Measurements from ENCODE around the gene GPR132.
"Not testable (repeated sequence)": the region's sequence is repeated elsewhere in the genome, so short reads cannot be mapped to it uniquely, and the experiment has no call there.

GPR132 gene

DNA sequence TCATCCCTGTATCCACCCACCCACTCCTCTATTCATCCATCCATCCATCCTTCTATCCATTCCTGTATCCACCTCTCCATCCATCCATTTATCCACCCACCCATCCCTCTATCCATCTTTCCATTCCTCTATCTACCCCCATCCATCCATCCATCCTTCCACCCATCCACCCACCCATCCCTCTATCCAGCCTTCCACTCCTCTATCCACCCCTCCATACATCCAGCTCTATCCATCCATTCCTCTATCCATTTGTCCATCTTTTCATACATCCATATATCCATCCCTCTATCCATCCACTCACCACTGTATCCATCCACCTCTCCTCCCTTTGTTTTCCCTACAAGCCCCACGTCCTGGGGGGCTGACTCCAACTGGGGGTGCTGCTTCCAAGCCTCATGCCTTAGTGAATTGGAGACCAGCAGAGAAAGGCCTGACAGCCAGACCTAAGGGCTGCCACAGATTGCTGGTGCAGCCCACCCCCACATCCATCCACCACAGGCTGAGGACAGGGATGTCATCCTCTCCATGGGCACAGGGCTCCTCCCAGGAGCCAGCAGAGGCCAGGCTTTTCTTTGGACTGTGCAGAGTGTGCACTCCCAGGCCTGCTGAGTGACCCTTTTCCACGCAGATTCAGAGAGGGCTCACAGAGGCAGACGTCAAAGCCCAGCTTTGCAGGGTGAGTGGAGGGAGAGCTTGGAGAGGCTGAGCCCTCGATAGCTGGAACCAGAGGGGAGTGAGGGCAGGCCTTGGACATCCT is 18.9 kb upstream of the GPR132 start:
- Histone ChIP-seq H3K36me3 (ENCODE audit: insufficient read depth, low read length) (no peaks in the 10 kb centered on the region), H2AFZ (ENCODE audit: low read length, unreplicated experiment) (no peak overlapping the region), H3K27me3 (ENCODE audit: insufficient read depth, low read length) (peaks cover 4% of the 10 kb centered on the region; the same call in 1 of the 2 replicates), H3K4me1 (ENCODE audit: control insufficient read depth, insufficient read depth, low read length, unreplicated experiment) (peaks cover 14% of the 10 kb centered on the region), H3K27ac (ENCODE audit: low read depth, low read length) (no peak overlapping the region), H3K79me2 (ENCODE audit: control insufficient read depth, insufficient read depth, low read length, unreplicated experiment) (no peaks in the 10 kb centered on the region), H3K4me3 (ENCODE audit: low read depth, low read length) (no peak overlapping the region)

DNA sequence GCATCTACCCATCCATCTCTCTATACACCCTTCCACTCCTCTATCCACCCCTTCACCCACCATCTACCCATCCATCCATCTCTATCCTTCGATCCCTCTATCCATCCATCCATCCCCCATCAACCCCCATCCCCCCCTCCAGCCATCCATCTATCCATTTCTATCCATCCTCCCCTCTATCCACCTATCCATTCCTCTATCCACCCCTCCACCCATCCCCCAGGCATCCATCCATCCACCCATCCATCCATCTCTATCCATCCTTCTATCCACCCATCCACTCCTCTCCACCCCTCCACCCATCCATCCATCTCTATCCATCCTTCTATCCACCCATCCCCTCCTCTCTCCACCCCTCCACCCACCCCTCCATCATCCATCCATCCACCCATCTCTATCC is 17.5 kb upstream of the GPR132 start:
- H3K27ac ChIP-seq (ENCODE audit: low read depth, low read length), result no peak overlapping the region
- no peak overlapping the region for H2AFZ ChIP-seq (ENCODE audit: low read length, unreplicated experiment)

DNA sequence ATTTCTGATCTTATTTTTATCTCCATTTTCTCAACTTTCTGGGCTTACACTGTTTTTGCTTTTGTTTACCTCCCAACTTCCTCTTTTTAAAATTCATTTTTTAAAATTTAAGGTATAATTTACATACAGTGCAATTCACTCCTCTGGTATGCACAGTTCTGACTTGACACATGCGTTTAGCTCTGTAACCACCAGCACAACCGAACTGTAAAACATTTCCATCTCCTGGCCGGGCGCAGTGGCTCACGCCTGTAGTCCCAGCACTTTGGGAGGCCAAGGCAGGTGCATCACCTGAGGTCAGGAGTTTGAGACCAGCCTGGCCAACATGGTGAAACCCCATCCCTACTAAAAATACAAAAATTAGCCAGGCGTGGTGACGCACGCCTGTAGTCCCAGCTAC is 16.2 kb upstream of the GPR132 start:
- H3K79me2 ChIP-seq (ENCODE audit: control insufficient read depth, insufficient read depth, low read length, unreplicated experiment); H3K27me3 ChIP-seq (ENCODE audit: insufficient read depth, low read length); H3K4me3 ChIP-seq (ENCODE audit: low read depth, low read length); H3K36me3 ChIP-seq (ENCODE audit: insufficient read depth, low read length); H3K4me1 ChIP-seq (ENCODE audit: control insufficient read depth, insufficient read depth, low read length, unreplicated experiment); H3K27ac ChIP-seq (ENCODE audit: low read depth, low read length); H2AFZ ChIP-seq (ENCODE audit: low read length, unreplicated experiment): not testable (repeated sequence)

More for the DNA sequence above, 17.5 kb upstream of the GPR132 start:
- Histone ChIP-seq H3K4me3 (ENCODE audit: low read depth, low read length) (no peak overlapping the region), H3K27me3 (ENCODE audit: insufficient read depth, low read length) (peaks cover 4% of the 10 kb centered on the region; the same call in 1 of the 2 replicates), H3K4me1 (ENCODE audit: control insufficient read depth, insufficient read depth, low read length, unreplicated experiment) (no peaks in the 10 kb centered on the region), H3K36me3 (ENCODE audit: insufficient read depth, low read length) (no peaks in the 10 kb centered on the region), H3K79me2 (ENCODE audit: control insufficient read depth, insufficient read depth, low read length, unreplicated experiment) (no peaks in the 10 kb centered on the region)

DNA sequence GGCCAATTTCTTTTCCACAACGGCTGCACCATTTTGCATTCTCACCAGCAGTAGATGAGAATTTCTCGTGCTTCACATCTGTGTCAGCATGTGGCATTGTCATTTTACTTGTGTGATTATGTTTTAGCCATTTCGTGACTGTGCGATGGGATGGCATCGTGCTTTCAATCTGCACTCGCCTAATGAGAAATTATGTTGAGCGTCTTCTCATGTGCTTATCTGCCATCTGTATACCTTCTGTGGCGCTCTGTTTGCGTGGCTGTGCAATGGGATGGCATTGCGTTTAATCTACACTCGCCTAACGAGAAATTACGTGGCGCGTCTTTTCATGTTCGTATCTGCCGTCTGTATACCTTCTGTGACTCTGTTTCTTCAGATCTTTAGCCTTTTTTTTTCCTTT is 14.9 kb upstream of the GPR132 start:
- H3K36me3 ChIP-seq (ENCODE audit: insufficient read depth, low read length), result no peaks in the 10 kb centered on the region
- H3K4me1 ChIP-seq (ENCODE audit: control insufficient read depth, insufficient read depth, low read length, unreplicated experiment), result no peaks in the 10 kb centered on the region
- H3K4me3 ChIP-seq (ENCODE audit: low read depth, low read length), result no peak overlapping the region
- H3K27ac ChIP-seq (ENCODE audit: low read depth, low read length), result no peak overlapping the region
- H2AFZ ChIP-seq (ENCODE audit: low read length, unreplicated experiment), result no peak overlapping the region
- H3K79me2 ChIP-seq (ENCODE audit: control insufficient read depth, insufficient read depth, low read length, unreplicated experiment), result no peaks in the 10 kb centered on the region
- peaks cover 11% of the 10 kb centered on the region; the same call in 1 of the 2 replicates for H3K27me3 ChIP-seq (ENCODE audit: insufficient read depth, low read length)

DNA sequence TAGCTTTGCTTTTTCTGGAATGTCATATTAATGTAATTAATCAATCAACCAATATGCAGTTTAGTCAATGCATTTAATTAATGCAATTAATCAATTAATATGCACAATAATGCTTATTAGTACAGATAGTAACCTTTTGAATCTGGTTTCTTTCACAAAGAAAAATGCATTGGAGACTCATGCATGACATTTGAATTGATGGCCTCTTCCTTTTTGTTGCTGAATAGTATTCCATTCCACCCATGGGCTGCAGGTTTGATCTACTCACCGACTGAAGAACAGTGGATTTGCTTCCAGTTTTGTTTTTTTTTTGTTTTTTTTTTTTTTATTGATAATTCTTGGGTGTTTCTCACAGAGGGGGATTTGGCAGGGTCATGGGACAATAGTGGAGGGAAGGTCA is 13.1 kb upstream of the GPR132 start:
- Histone ChIP-seq H3K79me2 (ENCODE audit: control insufficient read depth, insufficient read depth, low read length, unreplicated experiment) (no peaks in the 10 kb centered on the region), H3K4me1 (ENCODE audit: control insufficient read depth, insufficient read depth, low read length, unreplicated experiment) (no peaks in the 10 kb centered on the region), H3K27ac (ENCODE audit: low read depth, low read length) (no peak overlapping the region), H2AFZ (ENCODE audit: low read length, unreplicated experiment) (no peak overlapping the region), H3K27me3 (ENCODE audit: insufficient read depth, low read length) (peaks cover 17% of the 10 kb centered on the region; the same call in 1 of the 2 replicates), H3K36me3 (ENCODE audit: insufficient read depth, low read length) (no peaks in the 10 kb centered on the region), H3K4me3 (ENCODE audit: low read depth, low read length) (no peak overlapping the region)

DNA sequence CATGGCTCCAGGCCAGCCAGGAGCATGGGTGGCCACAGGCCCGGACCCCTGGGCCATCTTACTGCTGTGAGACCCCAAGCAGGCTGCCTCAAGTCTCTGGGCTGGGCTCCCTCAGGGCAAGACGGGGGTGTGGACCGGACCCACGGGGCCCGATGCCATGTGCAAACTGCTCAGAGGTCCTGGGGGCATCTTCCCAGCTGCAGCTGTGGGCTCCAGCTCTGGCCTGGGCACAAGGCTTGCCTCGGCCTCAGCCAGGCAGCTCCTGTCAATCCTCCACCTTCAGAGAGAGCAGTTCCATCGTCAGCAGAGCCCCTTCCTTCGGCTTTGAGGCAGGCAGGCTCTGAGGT is 12.4 kb upstream of the GPR132 start:
- Histone ChIP-seq H3K4me1 (ENCODE audit: control insufficient read depth, insufficient read depth, low read length, unreplicated experiment) (no peaks in the 10 kb centered on the region), H2AFZ (ENCODE audit: low read length, unreplicated experiment) (no peak overlapping the region), H3K4me3 (ENCODE audit: low read depth, low read length) (no peak overlapping the region), H3K36me3 (ENCODE audit: insufficient read depth, low read length) (no peaks in the 10 kb centered on the region), H3K79me2 (ENCODE audit: control insufficient read depth, insufficient read depth, low read length, unreplicated experiment) (no peaks in the 10 kb centered on the region), H3K27me3 (ENCODE audit: insufficient read depth, low read length) (peaks cover 22% of the 10 kb centered on the region), H3K27ac (ENCODE audit: low read depth, low read length) (no peak overlapping the region)

DNA sequence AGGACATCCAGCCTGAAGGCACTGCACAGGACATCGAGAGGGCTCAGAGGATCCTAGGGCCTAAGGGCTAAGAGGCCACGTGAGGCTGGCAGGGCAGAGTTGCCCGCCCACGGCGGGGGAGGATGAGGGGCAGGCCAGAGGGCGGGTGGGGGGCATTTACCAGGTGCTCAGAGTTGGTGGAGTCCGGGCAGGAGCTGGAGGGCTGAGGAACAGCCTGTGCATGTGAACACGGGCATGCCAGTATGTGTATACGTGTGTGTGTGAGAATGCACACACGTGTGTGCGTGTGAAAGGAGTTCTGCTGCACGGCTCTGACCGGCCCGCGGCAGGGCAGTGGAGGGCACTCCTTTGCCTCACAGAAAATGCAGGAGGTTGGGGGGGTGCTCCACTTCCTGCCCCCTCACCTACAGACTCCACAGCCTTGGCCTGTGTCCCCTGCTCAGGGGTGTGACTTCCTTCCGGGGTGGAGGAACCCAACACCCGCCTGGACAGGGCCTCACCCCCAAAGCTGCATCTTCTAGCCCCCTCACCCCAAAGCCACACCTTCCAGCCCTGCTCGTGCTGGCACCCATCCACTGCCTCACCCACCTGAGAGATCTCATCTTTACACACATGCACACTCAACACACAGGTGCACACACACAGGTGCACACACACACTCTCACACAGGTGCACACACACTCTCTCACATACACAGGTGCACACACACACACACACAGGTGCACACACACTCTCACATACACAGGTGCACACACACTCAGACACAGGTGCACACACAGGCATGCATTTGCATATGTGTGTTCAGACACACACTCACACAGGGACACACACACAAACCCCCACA is 11.8 kb upstream of the GPR132 start:
- Histone ChIP-seq H3K79me2 (ENCODE audit: control insufficient read depth, insufficient read depth, low read length, unreplicated experiment) (no peaks in the 10 kb centered on the region), H3K27me3 (ENCODE audit: insufficient read depth, low read length) (peaks cover 22% of the 10 kb centered on the region), H2AFZ (ENCODE audit: low read length, unreplicated experiment) (no peak overlapping the region), H3K4me1 (ENCODE audit: control insufficient read depth, insufficient read depth, low read length, unreplicated experiment) (no peaks in the 10 kb centered on the region), H3K27ac (ENCODE audit: low read depth, low read length) (no peak overlapping the region), H3K36me3 (ENCODE audit: insufficient read depth, low read length) (no peaks in the 10 kb centered on the region), H3K4me3 (ENCODE audit: low read depth, low read length) (no peak overlapping the region)

DNA sequence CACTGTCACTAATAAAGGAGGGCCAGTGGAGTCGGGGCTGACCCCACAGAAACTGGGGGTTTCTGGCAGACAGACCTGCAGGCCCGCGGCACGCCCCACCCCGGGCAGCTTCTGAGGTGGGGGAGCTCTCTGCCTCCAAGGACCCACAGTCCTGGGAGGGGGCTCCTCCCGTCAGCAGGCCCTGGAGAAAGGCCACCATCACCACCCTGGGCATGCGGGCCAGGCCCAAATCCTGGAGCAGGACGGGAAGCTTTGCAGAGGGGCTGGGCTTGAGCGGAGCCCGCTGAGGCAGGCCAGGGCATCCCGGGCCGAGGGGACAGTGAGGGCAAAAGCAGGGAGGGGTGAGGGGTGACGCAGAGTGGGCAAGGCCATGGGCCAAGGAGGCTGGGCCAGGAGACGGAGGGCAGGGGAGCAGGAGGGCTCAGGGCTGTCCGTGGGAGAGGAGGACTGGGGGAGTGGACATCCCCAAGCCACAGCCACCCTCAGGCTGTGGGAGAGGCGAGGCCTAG is 11.1 kb upstream of the GPR132 start:
- no peak overlapping the region for H3K4me3 ChIP-seq (ENCODE audit: low read depth, low read length)
- no peak overlapping the region for H3K27ac ChIP-seq (ENCODE audit: low read depth, low read length)
- H3K27me3 ChIP-seq (ENCODE audit: insufficient read depth, low read length), result peaks cover 22% of the 10 kb centered on the region
- H2AFZ ChIP-seq (ENCODE audit: low read length, unreplicated experiment), result no peak overlapping the region
- no peaks in the 10 kb centered on the region for H3K36me3 ChIP-seq (ENCODE audit: insufficient read depth, low read length)
- H3K4me1 ChIP-seq (ENCODE audit: control insufficient read depth, insufficient read depth, low read length, unreplicated experiment), result no peaks in the 10 kb centered on the region
- H3K79me2 ChIP-seq (ENCODE audit: control insufficient read depth, insufficient read depth, low read length, unreplicated experiment), result no peaks in the 10 kb centered on the region

DNA sequence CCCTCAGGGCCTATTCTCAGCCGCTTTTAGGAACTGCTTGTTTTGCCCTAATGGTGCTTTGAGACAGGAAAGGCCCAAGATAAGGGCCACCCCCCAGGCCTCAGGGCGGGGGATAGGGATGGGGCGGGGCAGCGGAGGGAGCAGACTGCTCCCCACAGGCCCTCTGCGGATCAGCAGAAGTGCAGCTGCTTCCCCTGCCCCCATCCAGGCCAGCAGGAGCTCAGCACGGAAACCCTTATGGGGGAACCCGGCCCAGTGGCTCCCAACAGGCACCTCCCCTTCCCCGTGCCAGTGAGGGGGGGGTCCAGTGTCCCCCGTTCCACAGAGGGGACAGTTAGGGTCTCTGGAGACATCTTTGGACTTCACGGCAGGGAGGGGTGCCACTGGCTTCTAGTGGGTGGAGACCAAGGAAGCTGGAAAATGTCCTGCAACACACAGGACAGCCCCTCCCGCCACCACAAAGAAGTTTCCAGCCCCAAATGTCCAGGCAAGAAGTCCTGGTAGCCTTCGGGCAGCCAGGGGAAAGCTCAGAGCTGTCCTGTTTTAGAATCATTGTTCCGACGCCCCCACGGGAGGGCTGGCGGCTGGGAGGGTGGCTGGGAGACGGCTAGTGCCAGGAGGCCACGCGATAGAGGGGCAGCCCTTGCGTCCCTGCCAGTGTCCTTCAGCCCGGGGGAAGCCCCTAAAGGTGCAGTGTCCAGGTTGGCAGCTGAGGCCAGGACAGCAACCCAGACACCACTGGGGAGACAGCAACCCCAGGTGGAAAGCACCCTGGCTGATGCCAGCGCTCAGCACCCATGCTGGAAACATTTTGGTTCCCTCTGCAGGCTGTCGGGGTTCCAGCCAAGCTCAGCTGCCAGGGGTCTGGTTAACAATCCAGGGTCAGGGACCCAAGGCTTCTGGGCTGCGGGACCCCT is 10.4 kb upstream of the GPR132 start:
- Histone ChIP-seq H3K79me2 (ENCODE audit: control insufficient read depth, insufficient read depth, low read length, unreplicated experiment) (no peaks in the 10 kb centered on the region), H3K27me3 (ENCODE audit: insufficient read depth, low read length) (peaks cover 22% of the 10 kb centered on the region), H3K4me3 (ENCODE audit: low read depth, low read length) (no peak overlapping the region), H3K27ac (ENCODE audit: low read depth, low read length) (no peak overlapping the region), H3K36me3 (ENCODE audit: insufficient read depth, low read length) (no peaks in the 10 kb centered on the region), H2AFZ (ENCODE audit: low read length, unreplicated experiment) (no peak overlapping the region), H3K4me1 (ENCODE audit: control insufficient read depth, insufficient read depth, low read length, unreplicated experiment) (peaks cover under 1% of the 10 kb centered on the region)

DNA sequence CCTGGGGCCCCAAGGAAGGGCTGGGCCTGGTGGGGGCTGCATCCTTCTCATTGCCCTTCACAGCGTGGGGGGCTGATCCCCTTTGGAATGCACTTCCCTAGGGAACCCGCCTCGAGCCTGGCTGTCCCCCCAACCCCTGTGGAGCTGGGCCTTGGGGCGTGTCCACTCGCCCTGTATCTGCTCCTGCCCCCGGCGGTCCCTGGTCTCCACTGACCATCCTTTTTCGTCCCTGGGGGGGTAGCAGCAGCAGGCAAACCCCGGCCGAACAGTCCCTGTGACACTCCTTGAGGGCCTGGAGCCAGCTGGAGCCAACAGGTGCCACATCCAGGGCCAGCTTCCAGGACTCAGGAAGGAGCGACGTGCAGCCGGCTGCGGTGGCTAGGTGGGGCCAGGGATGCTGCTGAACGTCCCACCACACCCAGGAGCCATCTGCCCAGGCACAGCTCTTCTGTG is 9.4 kb upstream of the GPR132 start:
- Histone ChIP-seq H3K27me3 (ENCODE audit: insufficient read depth, low read length) (peaks cover 22% of the 10 kb centered on the region), H3K79me2 (ENCODE audit: control insufficient read depth, insufficient read depth, low read length, unreplicated experiment) (no peaks in the 10 kb centered on the region), H2AFZ (ENCODE audit: low read length, unreplicated experiment) (no peak overlapping the region), H3K4me1 (ENCODE audit: control insufficient read depth, insufficient read depth, low read length, unreplicated experiment) (peaks cover 10% of the 10 kb centered on the region), H3K27ac (ENCODE audit: low read depth, low read length) (no peak overlapping the region), H3K4me3 (ENCODE audit: low read depth, low read length) (no peak overlapping the region), H3K36me3 (ENCODE audit: insufficient read depth, low read length) (no peaks in the 10 kb centered on the region)

Measured in ACC112 (cell line).